HepG2 (cell line): ENCODE data around the gene RNH1.

ENCODE experiments used
- GPN1 ChIP-seq: sonication (generic); formaldehyde crosslinking; IDR thresholded peaks from 2 replicates; pipeline ENCODE4 v1.5.1; 2020; ENCODE audit warnings: missing genetic modification reagents, borderline replicate concordance
- PITX1 ChIP-seq: sonication (generic); formaldehyde crosslinking; IDR thresholded peaks from 2 replicates; pipeline ENCODE4 v1.5.1; 2020; ENCODE audit warnings: mild to moderate bottlenecking, missing genetic modification reagents
- REPIN1 ChIP-seq: sonication (generic); formaldehyde crosslinking; IDR thresholded peaks from 2 replicates; pipeline ENCODE4 v1.8.0; 2022; ENCODE audit warnings: missing genetic modification reagents, low read depth, mild to moderate bottlenecking, borderline replicate concordance
- ZNF274 ChIP-seq: sonication (generic); formaldehyde crosslinking; IDR thresholded peaks from 2 replicates; pipeline ENCODE4 v1.5.1; 2020; ENCODE audit warnings: mild to moderate bottlenecking, missing genetic modification reagents
- ZNF343 ChIP-seq: sonication (generic); formaldehyde crosslinking; IDR thresholded peaks from 2 replicates; pipeline ENCODE4 v1.4.0; 2020; ENCODE audit warnings: mild to moderate bottlenecking, missing genetic modification reagents
- TF ChIP-seq, protein P1 (sequence below): sonication (generic); formaldehyde crosslinking; IDR thresholded peaks from 2 replicates; pipeline ENCODE4 v1.5.1; 2020; ENCODE audit warnings: mild to moderate bottlenecking, missing genetic modification reagents

DNA sequence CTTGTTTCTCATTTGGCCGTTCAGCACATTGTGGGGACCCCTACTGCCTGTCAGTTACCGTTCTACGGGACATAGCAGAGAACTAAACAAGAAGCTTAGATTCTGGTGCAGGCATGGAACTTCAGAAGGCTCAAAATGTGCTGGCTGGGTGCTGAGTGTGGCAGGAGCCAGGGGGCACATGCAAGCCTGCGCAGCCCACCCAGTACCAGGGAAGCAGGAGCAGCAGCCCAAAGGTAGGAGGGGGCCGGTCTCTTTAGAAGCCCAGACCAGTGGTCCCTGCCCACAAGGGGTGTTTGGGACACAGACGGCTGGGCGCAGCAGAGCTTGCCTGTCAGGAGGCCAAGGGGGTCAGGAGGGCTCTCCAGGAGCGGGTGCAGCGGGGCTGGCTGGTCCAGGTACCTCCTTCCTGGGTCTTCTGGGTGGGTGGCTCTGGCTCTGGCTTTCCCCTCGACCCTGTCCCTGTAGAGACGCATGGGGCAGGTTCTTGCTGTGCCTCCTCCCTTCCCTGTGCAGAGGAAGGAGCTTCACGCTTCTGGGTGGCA lies 54.8 kb downstream of the RNH1 start:
- TF ChIP-seq, protein P1, sequence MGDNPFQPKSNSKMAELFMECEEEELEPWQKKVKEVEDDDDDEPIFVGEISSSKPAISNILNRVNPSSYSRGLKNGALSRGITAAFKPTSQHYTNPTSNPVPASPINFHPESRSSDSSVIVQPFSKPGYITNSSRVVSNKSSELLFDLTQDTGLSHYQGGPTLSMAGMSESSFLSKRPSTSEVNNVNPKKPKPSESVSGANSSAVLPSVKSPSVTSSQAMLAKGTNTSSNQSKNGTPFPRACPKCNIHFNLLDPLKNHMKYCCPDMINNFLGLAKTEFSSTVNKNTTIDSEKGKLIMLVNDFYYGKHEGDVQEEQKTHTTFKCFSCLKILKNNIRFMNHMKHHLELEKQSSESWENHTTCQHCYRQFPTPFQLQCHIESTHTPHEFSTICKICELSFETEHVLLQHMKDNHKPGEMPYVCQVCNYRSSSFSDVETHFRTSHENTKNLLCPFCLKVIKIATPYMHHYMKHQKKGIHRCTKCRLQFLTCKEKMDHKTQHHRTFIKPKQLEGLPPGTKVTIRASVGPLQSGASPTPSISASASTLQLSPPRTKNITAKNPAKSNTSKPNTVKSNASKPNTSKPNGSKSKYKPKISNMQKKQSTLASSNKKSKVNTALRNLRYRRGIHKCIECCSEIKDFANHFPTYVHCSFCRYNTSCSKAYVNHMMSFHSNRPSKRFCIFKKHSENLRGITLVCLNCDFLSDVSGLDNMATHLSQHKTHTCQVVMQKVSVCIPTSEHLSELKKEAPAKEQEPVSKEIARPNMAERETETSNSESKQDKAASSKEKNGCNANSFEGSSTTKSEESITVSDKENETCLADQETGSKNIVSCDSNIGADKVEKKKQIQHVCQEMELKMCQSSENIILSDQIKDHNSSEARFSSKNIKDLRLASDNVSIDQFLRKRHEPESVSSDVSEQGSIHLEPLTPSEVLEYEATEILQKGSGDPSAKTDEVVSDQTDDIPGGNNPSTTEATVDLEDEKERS (CRISPR knock-in tag): no peak
- TF ChIP-seq GPN1 (CRISPR knock-in tag) (no peak), ZNF274 (CRISPR knock-in tag) (no peak), REPIN1 (no peak), PITX1 (CRISPR knock-in tag) (no peak), ZNF343 (CRISPR knock-in tag) (no peak)
